GM21360 (cell line): ENCODE results near the gene HSD17B10.
"Not testable (repeated sequence)": the region's sequence is repeated elsewhere in the genome, so short reads cannot be mapped to it uniquely, and the experiment has no call there.

Experiments used
- ATAC-seq: cut with Tn5 transposase; IDR thresholded peaks from one replicate; pipeline ENCODE4 v1.9.1; 2021; ENCODE audit warnings: mild to moderate bottlenecking, moderate library complexity; ENCODE audit not compliant: unreplicated experiment

The HSD17B10 gene

DNA sequence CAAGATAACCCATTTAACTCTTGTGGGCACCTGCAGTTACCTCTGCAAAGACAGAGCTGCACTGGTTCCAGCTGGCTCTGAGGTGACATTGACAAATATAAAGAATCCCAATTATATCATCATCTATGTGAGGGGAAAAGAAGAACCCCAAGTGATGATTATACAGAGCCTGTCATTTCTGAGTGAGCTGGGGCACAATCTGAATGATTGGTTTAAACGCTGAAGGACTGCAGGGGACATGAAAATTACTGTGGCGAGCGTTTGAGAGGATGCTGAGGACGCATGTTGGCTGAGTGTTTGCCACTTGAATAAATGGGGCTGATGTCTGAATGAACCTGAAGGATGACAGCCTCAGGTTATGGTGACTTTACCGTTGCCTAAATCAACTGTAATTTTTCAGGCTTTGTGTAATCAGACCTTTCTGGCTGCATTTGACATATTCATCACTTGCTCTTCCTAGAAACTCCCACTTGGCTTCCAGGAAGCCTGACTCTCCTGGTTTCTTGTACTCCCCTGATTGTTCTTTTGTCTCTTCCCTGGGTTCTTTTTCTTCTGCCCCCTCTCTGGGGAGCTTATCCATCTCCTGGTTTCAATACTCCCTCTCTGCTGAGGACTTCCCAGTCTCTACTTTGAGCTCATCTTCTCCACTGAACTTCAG, 4.1 kb upstream of the HSD17B10 start:
- ATAC-seq, result no peak

DNA sequence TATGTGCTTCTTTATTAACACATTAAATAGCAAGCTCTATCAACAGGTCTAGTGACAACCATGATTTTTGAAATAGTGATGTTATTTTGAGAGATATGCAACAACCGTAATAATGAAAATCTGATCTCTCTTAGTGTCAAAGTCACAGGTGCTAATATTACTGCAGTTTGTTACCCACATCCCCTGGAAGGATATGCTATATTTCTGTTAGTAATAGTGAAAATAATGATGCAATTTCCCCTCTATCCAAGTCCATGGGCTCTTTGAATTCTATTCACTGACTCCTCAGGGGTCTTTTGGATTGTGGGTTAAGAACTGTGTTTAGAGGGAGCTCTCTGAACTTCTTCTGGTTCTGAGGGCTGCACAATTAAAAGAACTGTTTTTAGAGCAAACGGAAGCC, 3.0 kb upstream of the HSD17B10 start:
- no peak for ATAC-seq

DNA sequence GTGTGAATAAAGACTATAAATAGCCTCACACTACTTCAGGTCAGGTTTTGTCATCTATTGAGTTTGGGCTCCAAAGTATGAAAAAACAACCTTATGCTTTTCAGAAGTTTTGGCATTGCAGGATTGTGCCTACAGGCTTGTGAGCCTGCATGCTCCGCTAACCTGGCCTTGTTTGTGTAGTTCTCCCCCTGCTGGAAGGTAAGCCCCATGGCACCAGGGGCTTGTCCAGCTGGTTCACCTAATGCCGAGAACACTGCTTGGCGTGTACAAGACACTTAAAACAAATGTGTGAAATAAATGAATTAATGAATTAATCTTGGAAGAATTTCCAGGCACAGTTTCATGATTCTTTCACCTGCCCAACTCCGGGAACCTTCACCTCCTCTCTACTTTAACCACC, 1.8 kb upstream of the HSD17B10 start:
- ATAC-seq, result peak; percentile 80

DNA sequence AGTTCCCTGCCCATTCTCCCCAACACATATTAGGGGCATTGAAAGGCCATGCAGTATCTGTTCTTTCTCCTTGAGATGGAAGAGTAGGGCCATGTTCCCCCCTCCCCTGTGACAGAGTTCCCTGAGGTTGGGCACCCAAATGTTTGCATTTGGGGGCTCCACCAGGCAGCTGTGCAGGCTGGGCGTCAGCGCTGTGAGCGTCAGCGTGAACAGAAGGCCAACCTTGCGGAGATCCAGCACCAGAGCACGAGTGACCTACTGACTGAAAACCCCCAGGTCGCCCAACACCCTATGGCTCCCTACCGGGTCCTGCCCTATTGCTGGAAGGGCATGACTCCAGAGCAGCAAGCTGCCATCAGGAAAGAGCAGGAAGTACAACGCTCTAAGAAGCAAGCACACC, 3.9 kb downstream of the HSD17B10 start:
- no peak for ATAC-seq

DNA sequence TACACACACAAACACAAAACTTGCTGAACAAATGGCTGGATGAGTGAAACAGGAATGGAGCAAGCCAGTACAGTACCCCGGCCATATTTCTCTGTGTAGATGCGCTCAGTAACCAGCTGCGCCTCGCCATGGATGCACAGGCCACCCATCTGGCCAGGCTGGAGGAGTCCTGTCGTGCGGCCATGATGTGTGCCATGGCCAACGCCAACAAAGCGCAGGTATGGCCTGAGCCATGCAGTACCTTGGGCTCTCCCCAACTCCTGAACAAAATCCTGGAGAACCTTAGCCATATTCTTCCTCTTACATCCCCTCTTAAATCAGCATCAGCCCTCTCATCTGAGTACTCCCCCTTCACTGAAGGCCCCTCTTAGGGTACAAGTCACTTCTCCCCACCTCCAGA, 4.4 kb downstream of the HSD17B10 start:
- ATAC-seq, result no peak

DNA sequence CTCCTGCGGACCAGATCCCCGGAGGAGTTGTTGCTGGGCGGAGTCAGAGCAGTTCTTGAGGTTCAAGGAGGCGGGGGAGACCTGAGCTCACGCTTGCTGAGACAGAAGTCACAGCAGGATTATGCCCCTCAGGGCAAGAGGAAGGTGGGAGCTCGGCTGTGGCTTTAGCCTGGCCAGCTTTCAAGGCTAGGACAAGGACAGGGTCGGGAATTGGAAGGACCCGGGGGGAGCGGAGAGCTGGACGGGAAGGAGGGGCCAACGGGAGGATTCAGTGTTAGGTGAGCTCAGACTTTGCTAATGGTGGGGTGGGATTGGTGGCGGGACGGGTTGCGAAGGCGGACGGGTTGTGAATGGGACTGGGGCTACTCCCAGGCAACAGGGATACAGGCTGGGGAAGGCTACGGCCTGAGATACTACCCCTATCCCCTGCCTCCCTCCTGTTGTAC, 11.3 kb downstream of the HSD17B10 start, which contains the start of gene RIBC1:
Gene RIBC1 (plus strand): TSS at position 13 of the 446 bp plus-strand sequence. CDS start 3,404 bp downstream, outside the sequence.
- ATAC-seq, result no peak

DNA sequence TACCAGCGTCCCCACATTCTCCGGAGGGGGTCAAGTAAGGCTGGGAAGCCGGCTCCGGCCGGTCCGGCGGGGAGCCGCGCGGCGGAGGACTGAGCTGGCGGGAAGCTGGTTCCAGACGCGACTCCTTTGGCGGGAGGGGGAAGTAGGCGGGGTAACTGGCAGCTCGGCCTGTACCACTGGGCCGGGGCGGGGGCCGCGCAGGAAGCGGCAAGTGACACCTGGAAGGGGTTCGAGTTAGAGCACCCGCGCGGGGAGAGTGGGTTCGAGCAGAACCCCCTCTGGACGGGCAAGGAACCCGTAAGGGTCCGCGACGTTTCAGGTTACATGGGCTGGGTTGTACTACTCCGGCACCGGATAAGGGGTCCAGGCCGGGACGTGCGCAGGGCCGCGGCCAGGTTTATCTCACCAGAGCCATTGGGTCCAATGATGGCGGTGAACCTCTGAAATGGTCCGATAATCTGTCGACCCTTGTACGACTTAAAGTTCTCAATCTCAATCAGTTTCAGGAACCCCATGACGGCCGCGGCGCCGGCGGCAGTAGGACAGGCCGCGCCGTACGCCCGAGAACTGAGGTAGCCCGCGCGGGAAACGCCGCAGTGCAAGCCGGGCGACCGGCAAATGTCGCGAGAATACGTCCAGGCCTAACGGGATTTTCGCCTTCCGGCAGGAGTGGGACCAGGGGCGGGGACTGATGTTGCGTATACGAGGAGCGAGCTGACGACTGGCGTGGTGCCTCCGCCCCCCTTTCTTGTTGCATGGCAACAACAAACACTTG, 11.9 kb downstream of the HSD17B10 start, which contains the start of gene SMC1A:
Gene SMC1A (minus strand): TSS at position 569 of the 775 bp plus-strand sequence. CDS start 54 bp downstream, at position 515.
- peak; percentile 93 for ATAC-seq

DNA sequence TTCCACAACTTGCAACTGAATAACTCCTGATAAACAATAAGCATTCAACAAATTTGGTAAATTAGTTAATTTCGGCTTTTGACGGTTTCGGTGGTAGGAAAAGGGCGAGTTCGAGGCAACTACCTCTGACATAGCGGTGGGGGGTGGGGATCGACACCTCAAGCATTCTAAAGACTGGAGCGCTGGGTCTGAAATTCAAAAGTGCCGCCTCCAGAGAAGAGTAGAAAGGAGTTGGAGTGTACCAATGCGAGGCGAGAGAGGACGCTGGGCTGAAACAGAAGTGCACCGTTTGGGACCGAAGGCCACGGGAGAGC, 12.4 kb downstream of the HSD17B10 start:
- peak; percentile 24 for ATAC-seq

DNA sequence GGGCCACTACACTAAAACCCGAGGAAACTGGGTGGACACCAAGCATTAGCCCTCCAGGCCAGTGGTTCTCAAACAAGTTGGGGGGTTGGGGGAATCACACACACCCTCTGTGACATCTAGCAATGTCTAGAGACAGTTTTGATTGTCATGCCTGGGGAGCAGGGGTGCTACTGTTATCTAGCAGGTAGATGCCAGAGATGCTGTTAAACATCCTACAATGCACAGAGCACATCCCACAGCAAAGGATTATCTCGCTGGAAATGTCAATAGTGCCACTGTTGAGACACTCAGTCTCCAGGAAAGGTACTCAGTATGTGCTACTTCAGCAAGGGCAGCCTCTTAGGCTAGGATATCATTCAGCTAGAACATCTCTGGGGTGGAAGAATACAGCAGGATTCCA, 13.0 kb downstream of the HSD17B10 start:
- ATAC-seq, result no peak

DNA sequence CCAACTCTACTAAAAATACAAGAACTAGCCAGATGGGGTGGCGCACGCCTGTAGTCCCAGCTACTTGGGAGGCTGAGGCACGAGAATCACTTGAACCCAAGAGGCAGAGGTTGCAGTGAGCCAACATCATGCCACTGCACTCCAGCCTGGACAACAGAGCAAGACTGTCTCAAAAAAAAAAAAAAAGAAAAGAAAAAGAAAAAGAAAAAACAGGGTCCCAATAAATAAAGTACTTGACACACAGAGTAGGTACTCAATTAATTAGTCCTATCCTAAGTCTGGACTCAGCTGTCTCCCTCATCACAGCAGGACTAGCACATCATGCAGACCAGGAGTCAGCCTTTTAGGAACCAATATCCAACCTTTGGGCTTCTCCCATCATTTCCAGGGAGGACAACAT, 13.8 kb downstream of the HSD17B10 start:
- not testable (repeated sequence) for ATAC-seq

DNA sequence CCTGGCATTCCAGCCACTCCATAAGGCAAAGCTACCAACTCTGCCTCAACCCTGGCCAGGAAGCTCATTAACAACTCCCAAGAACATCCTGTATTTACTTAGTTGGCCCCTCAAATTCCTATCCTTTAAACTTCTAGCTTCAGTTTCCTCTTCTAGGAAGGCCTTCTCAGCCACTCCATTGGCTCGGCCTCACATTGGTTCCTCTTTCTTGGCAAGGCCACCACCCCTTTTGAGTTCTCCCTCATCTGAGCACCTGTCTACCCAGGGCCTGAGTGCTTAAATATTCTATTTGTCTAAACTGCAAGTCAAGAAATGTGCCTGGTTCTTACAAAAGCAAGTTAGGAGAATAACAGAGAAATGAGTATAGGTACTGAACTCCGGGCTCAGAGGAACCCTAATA, 21.7 kb downstream of the HSD17B10 start:
- no peak for ATAC-seq

DNA sequence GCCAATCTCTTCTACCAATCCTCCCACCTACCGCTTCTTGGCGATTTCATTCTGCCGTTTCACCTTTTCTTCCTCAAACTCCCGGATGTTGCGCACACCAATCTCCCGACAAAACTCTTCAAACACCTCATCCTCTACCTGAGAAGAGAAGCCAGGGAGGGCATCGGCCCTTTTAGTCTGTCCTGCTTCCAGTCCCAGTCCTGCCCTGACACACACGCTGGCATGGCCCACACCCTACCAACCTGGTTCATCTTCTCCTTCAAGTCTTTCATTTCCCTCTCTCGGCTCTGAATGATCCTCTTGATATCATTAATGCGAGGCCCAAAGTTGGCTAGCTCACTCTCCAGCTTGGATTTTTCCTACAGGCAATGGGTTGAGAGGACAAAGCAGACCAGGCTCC, 30.6 kb downstream of the HSD17B10 start:
- ATAC-seq, result no peak

DNA sequence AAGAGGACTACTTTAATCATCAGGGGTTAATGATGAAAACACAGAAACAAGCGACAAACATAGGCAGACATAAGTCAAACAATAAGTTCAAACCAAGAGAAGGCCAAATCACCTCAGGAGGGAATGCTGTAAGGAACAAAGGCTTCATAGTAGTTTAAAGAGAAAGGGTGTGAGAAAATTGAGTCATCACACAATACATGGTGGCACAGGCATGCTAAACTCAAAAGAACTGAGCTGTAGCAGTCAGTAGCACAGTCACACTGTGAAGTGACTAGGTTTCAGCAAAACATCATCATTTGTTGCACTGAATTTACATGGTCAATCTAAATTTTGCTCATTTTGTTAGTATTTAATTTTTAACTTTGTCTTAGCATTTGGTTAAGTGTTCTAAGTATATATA, 36.0 kb downstream of the HSD17B10 start:
- no peak for ATAC-seq

DNA sequence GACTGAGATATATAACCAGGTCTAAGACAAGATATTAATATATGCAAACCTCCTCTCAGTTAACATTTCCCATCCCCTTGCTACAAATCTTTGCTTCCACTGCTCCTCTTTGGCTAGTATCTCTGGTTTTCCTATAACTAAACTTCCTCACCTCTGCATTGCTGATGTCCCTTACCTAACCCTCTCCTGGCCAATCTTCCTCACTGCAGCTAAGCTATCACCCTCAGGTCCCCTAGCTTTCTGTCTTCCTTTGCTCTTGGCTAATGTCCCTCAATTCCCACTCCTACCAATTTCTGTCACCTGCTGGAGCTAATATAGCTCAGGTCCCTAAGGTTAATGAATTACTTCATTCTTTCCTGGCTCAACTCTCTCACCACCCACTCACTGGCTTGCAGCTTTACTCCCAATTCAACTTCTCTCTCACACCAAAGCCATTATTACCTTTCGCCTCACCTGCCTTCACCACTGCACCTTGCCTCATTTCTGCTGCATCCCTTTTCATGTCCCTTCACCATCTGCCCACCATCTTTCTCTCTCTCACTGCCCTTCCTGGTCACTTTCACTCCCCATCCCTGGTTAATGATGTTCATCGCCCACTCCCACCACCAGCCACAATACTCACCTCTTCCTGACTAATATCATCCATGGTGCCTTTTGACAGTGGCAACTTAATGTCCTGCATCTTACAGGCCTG, 38.4 kb downstream of the HSD17B10 start:
- no peak for ATAC-seq

DNA sequence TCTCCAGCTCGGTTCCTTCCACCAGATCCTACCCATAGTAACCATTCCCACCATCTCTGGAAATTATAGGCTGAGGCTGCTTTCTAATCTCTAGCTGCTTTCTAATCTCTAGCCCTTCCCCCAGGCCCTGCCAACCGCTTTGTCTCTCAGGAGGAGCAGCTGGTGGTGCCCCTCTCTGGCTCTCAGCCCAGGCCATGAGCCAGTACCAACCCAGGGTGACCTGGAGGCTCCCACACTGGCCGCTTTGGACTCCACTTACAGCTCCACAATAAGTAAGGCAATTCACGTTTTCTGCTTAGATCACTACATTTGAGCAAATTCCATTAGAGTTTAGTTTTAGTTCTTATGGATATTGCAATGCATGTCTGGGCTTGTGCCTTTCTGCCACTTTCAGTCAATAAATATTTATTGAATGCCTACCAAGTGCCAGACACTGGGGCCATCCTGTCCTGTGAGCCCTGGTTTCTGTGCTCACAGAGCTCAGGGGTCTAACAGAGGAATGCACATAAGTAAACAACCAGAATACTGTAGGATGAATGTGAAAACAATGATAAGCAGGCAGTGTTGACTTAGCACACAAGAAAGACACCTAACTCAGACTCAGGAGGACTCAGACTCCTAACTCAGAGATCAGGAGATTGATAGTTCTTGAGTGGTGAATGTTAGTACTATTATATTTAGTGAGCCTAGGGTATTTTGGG, 50.6 kb downstream of the HSD17B10 start:
- ATAC-seq, result no peak
